HG02943 (cell line): Measurements from ENCODE around the gene LPIN1.
"Not testable (repeated sequence)": the region's sequence is repeated elsewhere in the genome, so short reads cannot be mapped to it uniquely, and the experiment has no call there.

ENCODE experiments used
- ATAC-seq: cut with Tn5 transposase; IDR thresholded peaks from one replicate; pipeline ENCODE4 v1.9.1; 2021; ENCODE audit warnings: mild to moderate bottlenecking, low read depth, moderate library complexity; ENCODE audit not compliant: unreplicated experiment

Gene LPIN1

GRCh38 chr2:11715987-11716652, 30.3 kb upstream of the LPIN1 start:
- no peak for ATAC-seq

GRCh38 chr2:11716689-11717321, 29.6 kb upstream of the LPIN1 start:
- no peak for ATAC-seq

GRCh38 chr2:11717623-11718022, 28.8 kb upstream of the LPIN1 start:
- no peak for ATAC-seq

DNA sequence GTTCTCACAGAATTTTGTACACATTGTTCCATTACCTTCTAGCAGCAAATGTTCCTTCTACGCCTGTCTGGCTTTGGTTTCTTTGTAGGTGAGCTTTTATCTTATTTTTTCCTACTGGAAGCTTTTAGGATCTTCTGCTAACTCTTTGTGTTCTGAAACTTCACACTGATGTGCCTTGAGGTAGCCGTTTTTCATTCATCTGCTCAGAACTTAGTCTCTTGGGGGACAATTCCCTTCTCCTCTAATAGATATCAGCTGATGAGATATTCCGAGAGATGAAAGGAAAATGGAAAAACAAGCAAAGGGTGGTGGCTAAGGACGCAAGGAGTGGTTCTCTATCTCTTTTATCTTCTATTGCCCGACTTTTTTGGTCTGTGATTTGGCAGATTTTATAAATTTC, 27.8 kb upstream of the LPIN1 start:
- ATAC-seq: no peak

GRCh38 chr2:11719230-11719977, 27.0 kb upstream of the LPIN1 start:
- no peak for ATAC-seq

- ATAC-seq: no peak
Observed at GRCh38 chr2:11720752-11721151, 25.7 kb upstream of the LPIN1 start.

- no peak for ATAC-seq
Observed at GRCh38 chr2:11722292-11723060, 24.0 kb upstream of the LPIN1 start.

GRCh38 chr2:11723061-11723371, 23.4 kb upstream of the LPIN1 start:
- no peak for ATAC-seq

DNA sequence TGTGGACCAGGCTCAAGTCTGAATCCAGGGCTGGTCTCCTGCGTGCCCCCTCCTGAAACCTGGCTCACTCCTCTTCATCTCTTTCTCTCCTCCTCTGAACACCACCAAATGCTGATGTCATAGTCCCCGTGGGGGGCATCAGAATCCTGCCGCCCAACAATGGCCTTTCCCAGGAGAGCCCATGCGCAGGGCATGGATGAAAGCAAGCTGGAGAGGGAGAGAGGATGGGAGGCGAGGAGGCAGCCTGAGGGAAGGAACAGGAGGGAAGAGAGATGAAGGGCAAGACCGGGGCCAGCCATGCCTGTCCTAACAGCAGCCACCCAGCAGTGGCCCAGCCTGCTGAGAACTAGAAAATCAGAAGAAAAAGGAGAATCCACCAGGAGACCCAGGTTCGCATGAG, 22.3 kb upstream of the LPIN1 start:
- ATAC-seq: no peak

GRCh38 chr2:11726384-11726783, 20.0 kb upstream of the LPIN1 start:
- ATAC-seq: no peak

DNA sequence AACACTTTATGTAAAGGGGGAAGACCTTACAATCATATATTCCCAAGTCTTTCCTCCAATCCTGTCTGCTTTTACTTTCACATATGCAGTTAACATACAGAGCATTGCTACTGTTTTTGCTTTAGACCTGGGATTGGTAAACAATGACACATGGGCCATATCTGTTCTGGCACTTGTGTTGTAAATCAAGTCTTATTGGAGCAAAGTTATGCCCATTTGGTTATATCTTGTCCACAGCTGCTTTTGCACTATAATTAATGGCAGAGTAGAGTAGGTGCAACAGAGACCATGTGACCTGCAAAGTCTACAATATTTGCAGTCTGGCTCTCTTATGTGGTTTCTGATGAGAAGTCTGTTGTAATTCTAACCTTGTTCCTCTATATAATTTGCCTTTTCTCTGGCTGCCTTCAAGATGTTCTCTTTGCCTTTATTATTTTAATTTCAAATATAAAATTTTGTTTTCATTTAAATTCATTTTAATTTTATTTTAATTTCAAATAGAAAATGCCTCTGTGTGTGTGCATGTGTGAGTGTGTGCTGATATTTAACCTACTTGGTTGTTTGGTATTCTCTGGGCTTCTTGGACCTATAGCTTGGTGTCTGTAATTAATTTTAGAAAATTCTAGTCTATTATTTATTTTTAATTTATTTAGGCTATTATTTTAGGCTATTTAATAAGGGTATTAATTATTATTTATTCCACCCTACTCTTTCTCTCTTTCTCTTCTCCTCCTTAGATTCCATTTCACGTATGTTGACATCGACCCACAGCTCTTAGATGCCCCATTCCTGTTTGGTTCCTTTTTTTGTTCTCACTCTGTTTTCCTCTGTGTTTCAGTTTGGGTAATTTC, 16.8 kb upstream of the LPIN1 start:
- no peak for ATAC-seq

GRCh38 chr2:11731214-11731984, 15.0 kb upstream of the LPIN1 start:
- ATAC-seq: not testable (repeated sequence)

- ATAC-seq: no peak
Observed at GRCh38 chr2:11732587-11732986, 13.8 kb upstream of the LPIN1 start.

DNA sequence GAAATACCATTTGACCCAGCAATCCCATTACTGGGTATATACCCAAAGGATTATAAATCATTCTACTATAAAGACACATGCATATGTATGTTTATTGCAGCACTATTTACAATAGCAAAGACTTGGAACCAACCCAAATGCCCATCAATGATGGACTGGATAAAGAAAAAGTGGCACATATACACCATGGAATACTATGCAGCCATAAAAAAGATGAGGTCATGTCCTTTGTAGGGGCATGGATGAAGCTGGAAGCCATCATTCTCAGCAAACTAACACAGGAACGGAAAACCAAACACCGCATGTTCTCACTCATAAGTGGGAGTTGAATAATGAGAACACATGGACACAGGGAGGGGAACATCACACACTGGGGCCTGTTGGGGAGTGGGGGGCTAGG, 8.6 kb upstream of the LPIN1 start:
- not testable (repeated sequence) for ATAC-seq

GRCh38 chr2:11738589-11739436, 7.6 kb upstream of the LPIN1 start:
- ATAC-seq: no peak

DNA sequence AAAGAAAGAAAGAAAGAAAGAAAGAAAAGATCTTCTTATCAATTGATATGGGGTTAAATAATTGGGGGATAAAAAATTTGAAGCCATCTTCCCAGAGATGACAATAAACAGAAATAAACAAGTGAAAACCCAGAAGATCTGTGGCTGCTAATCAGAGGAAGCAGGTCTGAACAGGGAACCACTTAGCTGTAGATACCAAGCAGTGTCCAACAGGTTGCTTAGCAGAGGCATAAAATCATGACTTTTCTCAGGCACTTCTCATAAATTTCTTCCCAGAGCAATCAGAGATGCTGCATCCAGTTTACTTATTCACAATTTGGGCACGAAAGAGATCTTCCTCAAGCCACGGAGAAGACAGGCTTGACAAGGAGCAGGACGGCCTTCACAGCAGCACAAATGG, 5.7 kb upstream of the LPIN1 start:
- ATAC-seq: no peak

- ATAC-seq: no peak
Observed at GRCh38 chr2:11742317-11742701, 4.1 kb upstream of the LPIN1 start.

DNA sequence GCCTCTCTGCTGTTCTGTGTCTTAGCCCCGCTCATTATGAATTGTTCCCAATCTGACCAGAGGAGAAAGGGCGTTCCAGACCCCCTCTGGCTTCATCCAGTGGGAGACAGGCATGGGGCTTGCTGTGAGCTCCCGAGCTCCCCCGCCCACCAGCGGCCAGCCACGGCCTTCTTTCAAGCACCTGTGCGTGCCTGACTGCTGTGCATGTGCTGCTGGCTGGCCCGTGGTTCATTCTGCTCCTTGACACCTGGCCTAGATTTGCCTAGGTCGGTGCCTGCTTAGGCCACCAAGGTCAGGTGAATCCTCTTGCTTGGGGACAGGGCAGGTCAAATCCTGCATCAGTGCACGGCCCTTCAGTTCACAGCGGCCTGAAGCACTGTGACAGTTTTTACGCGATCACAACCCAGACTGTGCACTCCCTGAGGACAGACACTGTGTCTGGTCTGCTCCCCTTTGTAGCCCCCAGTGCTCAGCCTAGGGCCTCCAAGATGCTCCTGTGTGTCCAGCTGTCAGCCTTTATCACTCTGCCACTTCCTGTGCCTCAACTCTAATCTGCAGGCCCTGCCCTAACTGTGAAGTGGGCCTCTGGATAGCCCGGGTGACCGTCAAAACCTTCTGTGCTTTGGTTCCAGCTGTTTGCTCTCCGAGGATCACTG, 3.6 kb upstream of the LPIN1 start:
- ATAC-seq: no peak
